ENCODE results near the gene SIGLEC6. TPM values are rescaled to one million over a fixed set of nuclear protein-coding genes. Genes with fewer than 3 reads are reported as not detected.

Gene SIGLEC6
- total RNA-seq, 1 experiment from 2014 or later = 0.31 TPM

- Histone ChIP-seq H3K4ac (ENCODE audit: low read depth, low read length) (no peak overlapping the region), H3K14ac (ENCODE audit: insufficient read depth, low read length) (no peak overlapping the region), H3K79me1 (ENCODE audit: insufficient read depth, low read depth, low read length, poor library complexity, severe bottlenecking) (no peaks in the 10 kb centered on the region), H3K79me2 (ENCODE audit: insufficient read depth, low read length) (no peaks in the 10 kb centered on the region), H4K8ac (replicated peaks; ENCODE audit: insufficient read length, low read depth, low read length) (no peak overlapping the region), H3K27ac (ENCODE audit: insufficient read length, low read depth, low read length) (no peak overlapping the region), H3K23me2 (ENCODE audit: insufficient read length, low read depth, low read length, poor library complexity, severe bottlenecking) (no peaks in the 10 kb centered on the region), H3K9me3 (ENCODE audit: control insufficient read depth, low read depth, low read length) (no peaks in the 10 kb centered on the region), H4K5ac (ENCODE audit: insufficient read length, low read depth, low read length) (no peak overlapping the region), H3K18ac (ENCODE audit: insufficient read length, low read depth, low read length) (no peak overlapping the region), H2BK120ac (ENCODE audit: low read depth, low read length, poor library complexity, severe bottlenecking) (no peak overlapping the region), H2AFZ (ENCODE audit: low read length) (no peak overlapping the region), H3K4me1 (ENCODE audit: insufficient read depth, low read length) (no peaks in the 10 kb centered on the region), H2AK5ac (ENCODE audit: insufficient read length, low read length) (no peak overlapping the region), H4K91ac (ENCODE audit: insufficient read length, low read depth, low read length) (no peak overlapping the region), H2BK12ac (ENCODE audit: insufficient read length, low read depth, low read length) (no peak overlapping the region), H3T11ph (ENCODE audit: low read length) (no peak overlapping the region), H2BK5ac (ENCODE audit: insufficient read length, low read length) (no peak overlapping the region), H3K27me3 (ENCODE audit: insufficient read depth, low read length) (no peaks in the 10 kb centered on the region), H4K20me1 (ENCODE audit: control insufficient read depth, insufficient read depth, insufficient read length) (no peaks in the 10 kb centered on the region), H3K9ac (ENCODE audit: extremely low read depth, insufficient read length, low read length) (no peak overlapping the region), H3K23ac (ENCODE audit: insufficient read length, low read depth, low read length) (no peak overlapping the region), H2BK15ac (ENCODE audit: low read depth, low read length) (no peak overlapping the region), H3K56ac (ENCODE audit: insufficient read length, low read depth, low read length) (no peak overlapping the region), H2BK20ac (ENCODE audit: low read depth, low read length, poor library complexity, severe bottlenecking) (no peak overlapping the region), H3K4me2 (ENCODE audit: insufficient read depth, insufficient read length, low read length) (no peak overlapping the region)
- Mint-ChIP-seq H3K27me3 (ENCODE audit: low read depth) (peaks cover 32% of the 10 kb centered on the region), H3K4me3 (no peak overlapping the region), H3K36me3 (ENCODE audit: insufficient read depth in 1 of 3, low read depth in 3 of 3) (peaks cover 0 to 17% (median 0%) of the 10 kb centered on the region in 3 experiments; a peak in 3 of 7 replicates), H3K9me3 (peaks cover 36 to 90% of the 10 kb centered on the region in 2 experiments), H3K4me1 (no peaks in the 10 kb centered on the region), H3K27ac (no peak overlapping the region)
- no CpG with 5 or more reads among the region's 4 CpGs for WGBS (ENCODE audit: extremely low coverage, insufficient read length, low lambda C conversion rate)
- DNase-seq = no peak
- TF ChIP-seq CTCF (conservative IDR thresholded peaks at IDR 0.05) = no peak
These were observed 8.4 kb upstream of the SIGLEC6 start for GRCh38 chr19:51539821-51540366.

Data from H9 (cell line).